GM23338 (cell line): ENCODE results near the gene RNF225.

Source experiments
- CREB1 ChIP-seq: fragments of 250-450 bp; sonication (Bioruptor Pico); IDR thresholded peaks from 2 replicates; pipeline ENCODE4 v1.5.0; 2020; ENCODE audit warnings: low read depth, mild to moderate bottlenecking, moderate library complexity
- CTCF ChIP-seq, 2 experiments: fragments of 200-600 bp in 1 of 2; sonication (generic) in 1 of 2; conservative IDR thresholded peaks; 2 replicates each; pipeline versions ENCODE4 v1.5.1 to v1.6.1; 2016 to 2017; ENCODE audit warnings: antibody characterized with exemption in 2 of 2, low read depth in 2 of 2, mild to moderate bottlenecking in 2 of 2, moderate library complexity in 1 of 2
- ETS1 ChIP-seq: IDR thresholded peaks from 2 replicates; pipeline ENCODE4 v1.6.1; 2016; ENCODE audit warnings: antibody characterized with exemption
- EZH2 ChIP-seq: fragments of 200-600 bp; sonication (generic); IDR thresholded peaks from one replicate; pipeline ENCODE4 v1.8.0; 2017; ENCODE audit warnings: antibody characterized with exemption, mild to moderate bottlenecking, low read depth; ENCODE audit not compliant: unreplicated experiment
- EZH2phosphoT487 ChIP-seq: fragments of 200-600 bp; sonication (generic); IDR thresholded peaks from one replicate; pipeline ENCODE4 v1.8.1; 2018; ENCODE audit warnings: antibody characterized with exemption; ENCODE audit not compliant: unreplicated experiment
- JUNB ChIP-seq: IDR thresholded peaks from one replicate; pipeline ENCODE4 v1.6.1; 2016; ENCODE audit warnings: antibody characterized with exemption; ENCODE audit not compliant: unreplicated experiment
- NANOG ChIP-seq: IDR thresholded peaks from 2 replicates; pipeline ENCODE4 v1.6.1; 2016; ENCODE audit warnings: antibody characterized with exemption, borderline replicate concordance
- POLR2AphosphoS5 ChIP-seq: IDR thresholded peaks from 2 replicates; pipeline ENCODE4 v1.6.1; 2016; ENCODE audit warnings: antibody characterized with exemption, low read depth
- REST ChIP-seq: IDR thresholded peaks from one replicate; pipeline ENCODE4 v1.6.1; 2018; ENCODE audit warnings: antibody characterized with exemption; ENCODE audit not compliant: unreplicated experiment
- STAT1 ChIP-seq: IDR thresholded peaks from one replicate; pipeline ENCODE4 v1.6.1; 2016; ENCODE audit warnings: antibody characterized with exemption; ENCODE audit not compliant: unreplicated experiment
- ZNF331 ChIP-seq: fragments of 250-450 bp; sonication (Bioruptor Pico); IDR thresholded peaks from 2 replicates; pipeline ENCODE4 v1.5.0; 2020; ENCODE audit warnings: low read depth, mild to moderate bottlenecking, moderate library complexity
- ZNF462 ChIP-seq: fragments of 250-450 bp; sonication (Bioruptor Pico); IDR thresholded peaks from 2 replicates; pipeline ENCODE4 v1.5.0; 2020; ENCODE audit warnings: mild to moderate bottlenecking, moderate library complexity

- TF ChIP-seq CTCF (conservative IDR thresholded peaks at IDR 0.05; ENCODE audit: low read depth in 2 of 2): no peak
- TF ChIP-seq POLR2AphosphoS5: 0 out of 2 replicates have a peak, but pooled peaks have one; percentile 15
- no peak for TF ChIP-seq JUNB
- no peak for TF ChIP-seq EZH2phosphoT487
- TF ChIP-seq EZH2: no peak
- no peak for TF ChIP-seq ZNF462 (CRISPR knock-in tag)
- no peak for TF ChIP-seq REST
- no peak for TF ChIP-seq NANOG
- no peak for TF ChIP-seq ZNF331 (CRISPR knock-in tag)
- no peak for TF ChIP-seq CREB1
- no peak for TF ChIP-seq ETS1
- TF ChIP-seq STAT1: no peak
These were observed 39.3 kb upstream of the RNF225 start for GRCh38 chr19:58355908-58356765.
